Right kidney (tissue), 1 donor: Measurements from ENCODE around the gene TMED1.

Experiments
- DNase-seq: peaks from one replicate; pipeline ENCODE4 v3.0.0-alpha.2; 2016

Gene TMED1

DNA sequence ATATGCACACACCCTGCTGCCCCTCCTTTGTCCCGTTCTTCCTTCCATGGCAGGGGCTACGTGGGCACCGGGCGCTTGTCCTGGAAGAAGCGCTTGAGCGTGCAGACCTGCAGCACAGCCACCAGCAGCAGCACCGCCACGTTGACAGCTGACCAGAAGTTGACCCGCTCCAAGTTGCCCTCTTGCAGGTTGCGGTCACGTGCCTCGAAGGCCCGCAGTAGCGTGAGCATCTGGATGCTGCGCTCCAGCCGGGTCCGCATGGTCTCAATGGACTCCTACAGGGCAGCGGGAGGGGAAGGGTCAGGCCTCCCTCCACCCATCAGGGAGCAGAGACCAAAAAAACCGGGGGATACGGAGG, 3.1 kb downstream of the TMED1 start:
- DNase-seq: no peak

DNA sequence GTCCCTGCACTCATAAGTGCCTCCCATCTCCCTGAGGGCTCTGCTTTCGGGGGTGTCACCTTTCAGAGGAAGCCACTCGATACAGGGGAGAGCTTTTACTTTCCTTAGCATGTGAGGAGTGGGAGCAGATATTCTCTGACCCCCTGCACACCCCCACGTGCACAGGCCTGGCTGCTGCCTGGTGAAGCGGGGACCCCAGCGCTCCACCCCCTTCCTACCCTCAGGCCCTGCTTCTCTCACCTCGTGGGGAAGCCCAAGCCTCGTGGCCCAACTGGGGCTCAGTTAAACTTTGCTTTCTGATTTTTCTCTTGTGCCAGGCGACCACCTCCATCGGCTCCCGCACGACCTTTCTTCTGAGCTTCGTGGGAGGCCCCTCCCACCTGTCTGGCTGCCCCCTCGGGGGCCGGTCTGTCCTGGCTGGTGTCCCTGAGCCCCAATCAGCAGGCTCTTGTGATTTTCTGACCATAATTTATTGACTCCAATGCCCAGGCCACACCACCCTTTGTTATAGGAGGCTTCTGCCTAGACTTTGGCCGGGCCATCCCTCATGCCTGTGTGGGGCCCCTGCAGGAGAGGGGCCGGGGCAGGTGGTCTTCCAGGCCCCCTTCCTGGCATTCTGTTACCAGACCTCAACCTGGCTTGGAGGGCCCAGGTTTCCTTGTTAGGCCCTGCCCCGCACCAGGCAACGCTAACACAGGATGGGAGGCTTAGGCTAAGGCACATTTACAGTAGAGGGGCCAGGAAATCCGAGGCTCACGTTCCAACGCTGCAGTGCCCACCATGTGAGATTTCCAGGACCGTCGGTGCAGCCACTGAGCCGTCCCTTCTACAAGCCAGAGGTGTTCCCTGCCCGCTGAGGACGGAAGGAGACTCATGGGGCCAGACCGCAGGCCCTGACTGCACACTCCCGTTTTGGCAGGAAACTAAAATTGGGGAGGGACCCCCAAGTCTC, 3.7 kb downstream of the TMED1 start:
- DNase-seq: peak; percentile 26

DNA sequence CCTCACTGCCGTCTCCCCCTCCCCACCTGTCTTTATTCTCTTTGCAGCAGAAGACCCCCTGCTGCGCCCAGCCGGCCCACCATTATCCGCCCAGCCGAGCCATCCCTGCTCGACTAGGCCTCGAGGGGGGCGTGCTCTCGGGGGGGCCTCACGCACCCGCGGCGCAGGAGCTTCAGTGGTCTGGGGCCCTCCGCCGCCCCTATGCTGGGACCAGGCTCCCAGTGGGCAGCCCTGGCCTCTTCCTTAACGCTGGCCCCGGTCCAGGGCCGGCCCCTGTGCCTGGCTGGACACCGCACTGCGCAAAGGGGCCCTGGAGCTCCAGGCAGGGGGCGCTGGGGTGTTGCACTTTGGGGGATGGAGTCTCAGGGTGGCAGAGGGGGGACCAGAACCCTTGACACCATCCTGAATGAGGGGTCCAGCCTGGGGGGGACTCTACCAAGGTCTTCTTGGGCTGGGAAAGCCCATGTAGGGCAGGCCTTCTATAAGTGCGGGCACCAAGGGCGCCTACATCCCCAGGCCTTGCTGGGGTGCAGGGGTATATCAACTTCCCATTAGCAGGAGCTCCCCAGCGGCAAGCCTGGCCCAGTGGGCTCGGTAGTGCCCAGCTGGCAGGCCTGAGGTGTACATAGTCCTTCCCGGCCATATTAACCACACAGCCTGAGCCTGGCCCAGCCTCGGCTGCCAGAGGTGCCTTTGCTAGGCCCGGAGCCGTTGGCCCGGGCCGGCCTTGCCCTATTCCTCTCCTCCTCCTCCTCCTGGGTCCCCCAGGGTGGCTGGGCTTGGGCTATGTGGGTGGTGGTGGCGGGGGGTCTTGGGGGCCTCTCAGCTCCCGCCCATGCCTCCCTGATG, 4.9 kb downstream of the TMED1 start:
- DNase-seq: no peak

DNA sequence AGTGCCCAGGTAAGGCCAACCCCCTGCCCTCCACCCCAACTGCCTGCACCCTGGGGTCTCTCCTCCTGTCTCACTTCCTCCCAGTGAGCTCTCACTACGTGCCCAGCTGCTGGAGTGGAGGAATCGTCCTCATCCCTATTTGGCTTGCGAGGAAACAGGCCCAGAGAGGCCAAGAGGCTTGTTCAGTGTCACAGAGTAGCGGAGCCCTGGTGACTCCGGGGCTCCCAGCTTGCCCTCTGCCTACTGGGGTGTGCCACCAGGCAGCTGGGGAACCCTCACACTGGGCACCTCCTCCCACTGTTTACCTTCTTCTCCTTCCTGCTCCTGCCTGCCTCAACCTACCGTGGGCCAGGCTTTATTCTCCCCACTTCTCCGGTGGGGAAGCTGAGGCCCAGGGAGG, 5.6 kb downstream of the TMED1 start:
- DNase-seq: no peak

DNA sequence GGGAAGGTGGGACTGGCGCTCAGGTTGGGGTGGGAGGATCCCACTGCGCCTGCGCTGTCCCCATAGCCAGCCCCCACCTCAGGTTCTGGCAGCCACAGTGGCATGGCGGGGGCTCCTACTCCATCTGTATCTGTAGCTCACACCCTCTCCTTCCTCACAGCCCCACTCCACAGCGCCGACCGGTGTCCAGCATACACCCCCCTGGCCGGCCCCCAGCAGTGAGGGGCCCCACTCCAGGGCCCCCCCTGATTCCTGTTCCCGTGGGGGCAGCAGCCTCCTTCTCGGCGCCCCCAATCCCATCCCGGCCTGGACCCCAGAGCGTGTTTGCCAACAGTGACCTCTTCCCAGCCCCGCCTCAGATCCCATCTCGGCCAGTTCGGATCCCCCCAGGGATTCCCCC, 6.0 kb downstream of the TMED1 start:
- DNase-seq: no peak

DNA sequence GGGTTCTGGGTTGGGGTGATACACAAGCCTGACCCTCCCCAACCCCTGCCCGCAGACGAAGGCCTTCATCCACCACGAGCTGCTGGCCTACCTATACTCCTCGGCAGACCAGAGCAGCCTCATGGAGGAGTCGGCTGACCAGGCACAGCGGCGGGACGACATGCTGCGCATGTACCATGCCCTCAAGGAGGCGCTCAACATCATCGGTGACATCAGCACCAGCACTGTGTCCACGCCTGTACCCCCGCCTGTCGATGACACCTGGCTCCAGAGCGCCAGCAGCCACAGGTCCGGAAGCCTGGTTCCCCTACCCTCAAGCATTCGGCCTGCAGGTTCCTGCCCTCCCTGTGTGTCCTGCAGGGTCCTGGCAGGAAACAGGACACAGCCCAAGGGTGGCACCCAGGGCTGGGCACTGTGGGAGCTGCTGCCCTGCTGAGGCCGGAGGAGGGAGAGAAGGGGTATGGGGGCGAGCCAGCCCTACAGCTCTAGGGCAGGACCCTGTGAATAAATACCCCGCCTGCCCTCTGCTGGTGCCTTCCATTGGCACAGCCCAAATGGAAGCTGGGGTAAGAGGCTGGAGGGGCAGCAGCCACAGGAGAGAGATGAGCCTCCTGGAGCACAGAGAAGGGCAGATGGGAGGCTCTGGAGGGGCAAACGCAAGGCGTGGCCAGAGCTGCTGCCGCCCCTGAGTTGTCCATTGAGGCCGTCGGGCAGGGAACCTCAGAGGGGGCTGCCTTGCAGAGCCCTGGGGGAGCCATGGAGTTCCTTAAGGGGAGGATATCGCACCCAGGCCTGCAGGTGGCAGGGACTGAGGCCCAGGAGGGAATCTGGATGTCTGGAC, 6.8 kb downstream of the TMED1 start:
- DNase-seq: no peak

DNA sequence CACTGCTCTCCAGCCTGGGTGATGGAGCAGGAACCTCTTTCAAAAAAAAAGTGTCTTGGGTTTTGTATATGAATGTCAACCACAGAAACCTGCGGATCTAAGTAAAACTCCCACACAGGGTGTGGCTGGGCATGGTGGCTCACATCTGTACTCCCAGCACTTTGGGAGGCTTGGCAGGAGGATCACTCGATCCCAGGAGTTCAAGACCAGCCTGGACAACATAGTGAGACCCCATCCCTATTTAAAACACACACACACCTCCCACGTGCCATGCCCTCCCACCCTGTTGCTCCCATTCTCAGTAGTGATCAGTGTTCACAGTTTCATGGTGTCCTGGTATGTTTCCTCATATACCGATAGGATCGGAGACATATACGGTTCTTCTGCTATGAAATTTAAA, 9.2 kb downstream of the TMED1 start:
- DNase-seq: no peak

DNA sequence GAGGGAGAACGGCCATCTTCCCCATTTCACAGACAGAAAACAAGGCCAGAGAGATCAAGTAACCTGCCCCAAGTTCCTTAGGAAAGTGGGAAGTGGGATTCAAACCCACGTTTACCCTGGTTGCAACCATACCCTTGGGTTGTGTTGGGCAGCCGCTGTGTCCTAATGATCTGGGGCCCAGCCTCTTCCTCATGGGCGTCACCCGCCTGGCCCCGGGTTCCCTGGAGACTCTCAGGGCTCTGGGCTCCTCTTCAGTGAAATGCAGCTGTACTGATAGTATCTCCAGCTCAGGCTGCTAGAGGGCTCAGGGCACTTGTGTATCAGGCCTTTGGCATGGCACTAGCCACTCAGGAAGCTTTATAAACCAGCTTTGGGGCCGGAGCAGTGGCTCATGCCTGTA, 9.8 kb downstream of the TMED1 start:
- no peak for DNase-seq

DNA sequence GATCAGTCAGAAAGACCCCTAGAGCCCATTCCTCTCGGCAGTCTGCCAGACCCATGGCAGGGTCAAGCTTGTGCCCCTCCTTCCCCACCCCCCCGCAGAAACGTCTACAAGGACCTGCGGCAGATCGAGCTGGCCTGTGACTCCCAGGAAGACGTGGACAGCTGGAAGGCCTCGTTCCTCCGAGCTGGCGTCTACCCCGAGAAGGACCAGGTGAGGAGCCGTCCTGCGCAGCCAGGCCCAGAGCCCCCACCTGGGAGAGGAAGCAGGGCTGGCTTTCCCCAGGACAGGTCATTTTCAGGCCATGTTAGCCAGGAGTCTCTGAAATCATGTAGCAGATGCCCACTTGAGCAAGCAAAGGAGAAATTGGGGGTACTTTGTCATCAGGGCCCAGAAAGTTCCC, 12.3 kb downstream of the TMED1 start:
- no peak for DNase-seq

DNA sequence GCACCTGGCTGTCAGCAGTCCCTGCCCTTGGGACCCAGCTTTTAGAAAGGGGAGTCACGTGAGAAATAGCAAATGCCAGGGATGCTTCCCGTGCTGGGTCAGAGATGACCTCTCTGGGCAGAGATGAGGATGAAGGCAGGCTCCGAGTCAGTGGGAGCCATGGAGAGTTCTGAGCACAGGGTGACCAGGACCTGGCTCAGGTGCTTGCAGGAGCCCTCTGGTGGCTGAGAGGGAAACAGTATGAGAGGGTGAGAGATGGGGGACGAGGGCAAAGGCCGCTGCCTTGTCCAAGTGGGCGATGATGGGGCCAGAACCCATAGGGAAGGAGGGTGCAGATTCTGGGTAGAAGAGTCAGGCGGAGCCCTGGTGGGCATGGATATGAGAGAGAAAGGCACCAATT, 15.8 kb downstream of the TMED1 start:
- DNase-seq: no peak

DNA sequence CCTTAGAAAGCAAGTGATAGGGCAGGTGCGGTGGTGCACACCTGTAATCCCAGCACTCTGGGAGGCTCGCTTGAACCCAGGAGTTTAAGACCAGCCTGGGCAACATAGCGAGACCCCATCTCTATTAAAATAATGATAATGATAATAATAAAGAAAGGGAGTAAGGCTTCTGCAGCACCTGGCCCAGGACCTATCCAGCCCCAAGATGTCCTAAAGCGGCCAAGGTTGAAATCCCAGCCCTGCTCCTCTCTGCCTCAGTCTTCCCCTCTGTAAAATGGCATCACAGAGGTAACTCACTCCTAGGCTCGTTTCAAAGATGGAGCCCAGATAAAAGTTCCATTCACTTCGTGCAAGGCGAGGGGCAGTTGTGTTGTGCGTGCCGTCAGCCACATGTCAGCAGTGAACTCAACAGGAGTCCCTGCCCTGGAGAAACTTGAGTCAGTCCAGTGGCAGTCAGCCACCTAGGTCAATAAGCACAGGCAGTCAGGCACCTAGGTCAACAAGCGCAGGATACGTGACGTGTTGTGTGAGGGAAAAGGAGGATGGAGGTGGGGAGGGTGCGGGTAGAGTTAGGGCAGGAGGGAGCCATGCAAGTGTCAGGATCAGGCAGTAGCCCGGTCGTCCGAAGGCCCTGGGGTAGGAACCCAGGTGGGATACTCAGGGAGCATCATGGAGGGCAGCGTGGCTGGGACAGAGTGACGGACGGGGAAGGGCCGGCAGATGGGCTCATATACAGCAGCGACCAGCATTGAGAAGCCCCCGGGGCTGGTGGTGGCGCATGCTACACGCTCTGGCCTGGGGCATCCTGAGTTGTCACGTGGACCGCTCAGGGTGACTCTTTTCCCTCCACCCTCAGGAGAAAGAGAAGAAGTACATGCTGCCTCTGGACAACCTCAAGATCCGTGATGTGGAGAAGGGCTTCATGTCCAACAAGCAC, 16.6 kb downstream of the TMED1 start:
- DNase-seq: no peak

DNA sequence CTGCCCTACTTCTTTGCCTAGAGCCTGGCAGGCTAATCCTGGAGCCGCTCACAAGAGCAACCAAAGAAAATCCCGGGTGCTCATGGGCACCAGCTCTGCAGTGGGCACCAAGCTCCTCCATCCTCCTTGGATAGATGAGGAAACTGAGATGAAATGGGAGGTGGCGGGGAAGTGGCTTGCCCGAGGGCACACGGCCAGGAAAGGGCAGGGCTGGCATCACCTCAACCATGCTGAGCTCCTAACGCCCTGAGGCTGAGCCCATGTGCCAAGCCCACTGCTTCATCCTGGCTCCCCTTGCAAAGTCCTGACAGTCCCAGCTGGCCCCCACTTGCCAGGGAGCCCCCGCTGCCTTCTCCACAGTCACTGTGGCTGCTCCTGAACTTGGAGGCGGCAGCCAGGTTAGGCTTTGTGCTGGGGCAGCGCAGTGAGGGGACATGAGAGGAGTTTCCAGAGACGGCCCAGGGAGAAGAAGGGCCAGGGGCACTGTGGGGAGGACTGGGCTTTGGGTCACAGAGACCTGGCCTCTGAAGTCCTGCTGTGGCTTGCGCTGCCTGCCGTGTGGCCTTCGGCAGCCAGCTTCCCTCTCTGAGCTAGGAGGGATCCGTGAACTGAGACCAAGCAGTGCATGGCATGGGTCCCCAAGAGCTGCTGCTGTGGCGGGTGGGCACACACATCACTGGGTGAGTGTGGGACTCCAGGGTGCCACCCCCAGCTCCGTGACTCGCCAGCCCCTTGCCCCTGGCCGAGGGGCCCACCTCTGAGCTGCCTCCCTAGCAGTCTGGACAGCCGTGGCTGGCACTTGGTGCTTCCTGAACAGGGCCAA, 17.5 kb downstream of the TMED1 start:
- DNase-seq: no peak

DNA sequence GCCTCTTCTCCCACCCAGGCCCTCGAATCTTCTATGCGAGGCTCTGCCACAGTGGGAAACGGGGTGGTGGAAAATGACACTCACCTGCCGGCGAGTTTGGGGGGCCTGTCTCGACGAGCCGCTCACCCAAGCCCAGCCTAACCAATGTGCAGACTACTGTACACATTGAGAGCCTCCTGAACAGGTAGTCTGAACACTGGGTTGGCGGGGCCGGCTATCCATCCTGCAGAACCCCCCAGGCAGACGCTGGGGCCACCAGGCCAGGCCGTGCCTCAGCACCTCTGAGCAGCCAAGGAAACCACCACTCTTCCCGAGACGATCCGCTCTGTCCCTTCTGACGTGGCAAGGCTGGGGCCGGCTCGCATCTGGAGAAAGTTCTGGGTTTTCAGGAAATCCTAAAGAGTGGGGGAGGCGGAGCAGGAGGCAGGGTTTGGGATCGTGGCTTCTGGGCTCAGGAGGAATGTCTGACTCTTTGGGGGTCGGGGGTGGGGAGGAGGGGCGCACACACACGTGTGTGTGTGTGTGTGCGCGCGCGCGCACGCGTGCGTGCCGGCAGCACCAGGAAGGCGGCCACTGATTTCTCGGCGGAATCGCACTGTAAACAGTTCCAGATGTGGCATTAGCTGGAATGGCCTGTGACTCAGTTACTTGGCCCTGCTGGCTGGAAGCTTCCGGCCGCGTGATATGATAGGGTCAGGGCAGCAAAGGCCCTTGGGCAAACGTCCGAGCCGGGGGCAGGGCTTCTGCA, 18.5 kb downstream of the TMED1 start:
- DNase-seq: no peak

DNA sequence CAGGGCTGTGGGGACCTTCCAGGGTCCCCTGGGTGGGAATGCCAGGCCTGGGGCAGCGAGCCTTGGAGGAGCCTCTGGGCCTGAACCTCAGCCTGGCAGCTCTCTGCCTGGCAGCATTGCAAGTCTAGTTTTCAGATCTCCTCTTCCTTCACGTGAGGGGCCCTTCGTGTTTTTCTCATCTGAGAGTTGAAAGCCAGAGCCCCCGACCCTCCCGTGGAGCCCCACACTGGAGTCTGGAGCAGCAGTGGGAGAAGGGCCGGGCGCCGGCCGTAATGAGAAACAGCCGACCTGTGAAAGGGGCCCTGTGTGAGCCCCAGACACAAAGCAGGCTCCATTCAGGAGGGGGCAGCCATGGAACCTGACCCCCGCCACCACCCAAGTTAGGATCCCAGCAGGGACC, 19.3 kb downstream of the TMED1 start:
- DNase-seq: no peak

DNA sequence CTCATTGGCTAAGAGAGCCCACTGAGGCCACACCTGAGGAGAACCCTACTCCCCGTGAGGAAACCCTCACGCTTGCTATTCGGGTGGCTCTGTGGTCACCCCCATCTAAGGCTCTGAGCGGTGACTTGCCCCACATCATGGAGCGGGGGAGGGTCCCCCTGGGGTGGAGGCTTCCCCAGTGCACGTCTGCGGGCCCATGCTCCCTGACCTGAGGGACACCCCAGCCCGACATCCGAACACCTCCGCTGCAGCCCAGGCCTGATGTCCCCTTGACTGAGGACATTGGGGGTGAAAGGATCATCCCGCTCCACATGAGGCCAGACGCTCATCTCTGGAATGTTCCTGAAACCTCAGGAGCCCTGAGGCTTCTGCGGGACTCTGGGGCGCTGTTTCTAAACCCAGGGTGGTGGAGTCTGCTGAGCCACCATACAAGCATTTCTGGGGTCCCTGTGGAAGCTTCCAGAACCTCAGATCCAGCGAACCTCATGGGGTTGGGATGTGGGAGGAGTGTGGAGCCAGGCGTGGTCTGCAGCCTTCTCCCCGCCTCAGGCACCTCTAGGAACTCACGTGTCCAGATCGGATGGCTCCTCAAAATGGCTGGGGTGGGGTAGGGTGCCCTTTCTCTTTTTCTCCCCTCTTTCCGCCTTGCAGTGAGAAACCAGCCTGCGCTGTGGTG, 19.9 kb downstream of the TMED1 start:
- no peak for DNase-seq

DNA sequence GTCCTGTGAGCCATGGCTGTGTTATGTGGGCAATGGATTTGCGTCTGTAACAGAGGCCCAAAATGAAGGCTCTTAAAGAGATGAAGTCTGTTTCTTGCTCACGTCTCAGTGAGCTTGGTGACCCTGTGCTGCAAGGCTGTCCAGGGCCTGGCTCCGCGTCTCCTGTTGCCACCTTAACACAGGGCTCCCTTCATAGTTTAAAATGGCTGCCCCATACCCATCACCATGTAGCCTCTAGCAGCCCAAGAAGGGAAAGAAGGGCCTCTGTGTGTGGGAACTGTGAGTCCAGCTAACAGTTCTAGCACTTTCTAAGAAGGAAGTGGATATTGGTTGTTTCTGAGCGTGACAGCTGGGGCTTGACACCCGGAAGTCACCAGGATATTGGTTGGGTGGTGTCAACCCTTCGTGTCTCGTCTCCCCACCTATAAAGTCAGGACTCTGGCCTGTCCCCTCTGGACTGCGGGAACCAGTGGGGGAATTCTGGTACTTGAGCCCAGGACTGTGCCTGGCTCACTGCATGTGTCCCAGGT, 20.9 kb downstream of the TMED1 start:
- no peak for DNase-seq

DNA sequence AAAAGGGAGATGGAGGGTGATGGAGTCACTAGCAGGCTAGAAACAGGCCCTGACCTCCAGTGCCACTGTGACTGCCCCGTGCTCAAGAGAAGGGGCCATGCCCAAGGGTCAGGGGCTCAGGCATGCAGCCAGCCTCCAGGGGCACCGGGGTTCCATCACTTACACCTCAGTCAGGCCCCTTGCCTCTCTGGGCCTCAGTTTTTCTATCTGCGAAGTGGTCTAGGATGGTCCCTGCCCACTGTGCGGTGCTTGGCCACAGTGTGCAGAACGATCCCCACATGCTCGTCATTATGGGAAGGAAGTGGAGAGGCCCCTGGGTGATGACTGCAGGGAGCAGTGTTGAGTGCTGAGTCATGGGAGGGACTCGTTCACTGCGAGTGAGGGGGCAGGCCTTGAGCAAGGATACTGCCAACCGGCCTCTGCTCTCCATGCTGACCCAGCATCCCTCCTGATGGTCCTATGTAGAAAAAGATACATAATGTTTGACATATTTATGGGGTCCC, 23.1 kb downstream of the TMED1 start:
- no peak for DNase-seq

DNA sequence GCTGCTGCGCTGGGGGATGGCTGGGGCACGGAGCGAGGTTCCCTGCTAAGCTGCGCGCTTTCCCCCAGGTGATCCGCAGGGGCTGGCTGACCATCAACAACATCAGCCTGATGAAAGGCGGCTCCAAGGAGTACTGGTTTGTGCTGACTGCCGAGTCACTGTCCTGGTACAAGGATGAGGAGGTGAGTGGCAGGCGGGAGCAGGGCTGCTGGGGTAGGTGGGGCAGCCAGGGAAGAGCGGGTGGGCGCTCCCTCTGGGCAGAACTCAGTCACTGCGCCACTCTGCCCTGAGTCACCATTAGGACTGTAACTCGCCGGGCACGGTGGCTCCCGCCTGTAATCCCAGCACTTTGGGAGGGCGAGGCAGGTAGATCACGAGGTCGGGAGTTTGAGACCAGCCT, 23.8 kb downstream of the TMED1 start:
- no peak for DNase-seq
